ENCODE results near the gene GALNT13.

The GALNT13 gene

DNA sequence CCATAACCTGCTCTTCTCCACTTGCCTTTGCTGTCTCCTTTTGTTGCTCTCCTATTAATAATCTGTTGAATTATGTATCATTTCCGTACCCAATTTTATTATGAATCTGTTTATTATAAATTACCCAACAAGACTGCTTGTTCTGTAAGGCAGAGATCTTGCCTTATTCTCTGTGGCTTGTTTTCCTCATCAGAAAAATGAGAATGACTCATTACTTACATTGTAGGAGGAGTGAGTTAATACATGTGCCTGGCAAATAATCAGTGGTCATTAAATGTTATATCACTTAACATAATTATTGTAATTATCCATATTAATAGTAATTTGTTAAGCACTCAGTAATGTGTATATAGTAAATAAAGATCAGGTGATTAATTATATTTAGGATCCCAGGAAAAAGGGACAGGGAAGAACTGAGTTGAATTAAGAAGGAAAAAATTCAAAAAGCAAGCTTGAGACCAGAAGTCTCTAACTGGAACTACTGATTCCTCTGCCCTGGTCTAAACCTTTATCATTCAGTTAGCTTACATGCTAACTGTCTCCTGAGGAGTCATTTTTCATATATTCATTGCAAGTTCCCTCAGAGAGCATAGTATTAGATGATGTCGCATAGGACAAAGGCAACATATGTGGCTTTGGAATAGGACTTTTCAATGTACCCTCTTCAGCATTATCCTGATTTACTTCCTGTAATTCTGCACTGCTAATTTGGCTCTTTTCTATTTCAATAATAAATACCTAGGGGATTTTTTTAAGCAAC lies 335.7 kb downstream of the GALNT13 start:
- no peak for DNase-seq (ENCODE audit: low read depth in 2 of 2, low spot score in 1 of 2)

DNA sequence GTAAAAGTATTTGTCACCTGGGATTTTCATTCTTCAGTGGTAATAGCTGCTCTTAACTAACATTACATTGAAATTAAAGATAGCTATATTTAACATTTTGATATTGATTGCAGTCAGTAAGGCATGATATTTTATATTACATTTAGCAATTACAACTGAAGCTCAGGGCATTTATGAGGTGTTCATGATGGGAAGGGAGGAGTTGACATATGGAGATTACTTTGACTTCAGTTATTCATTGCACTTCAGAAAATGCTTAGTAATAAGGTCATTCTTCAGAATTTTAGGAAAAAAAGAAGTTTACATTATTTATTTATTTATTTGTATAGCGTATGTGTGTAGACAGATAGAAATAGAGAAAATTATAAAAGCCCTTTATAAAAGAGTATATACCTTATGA lies 352.0 kb downstream of the GALNT13 start:
- no peak for DNase-seq (ENCODE audit: low read depth in 2 of 2, low spot score in 1 of 2)

DNA sequence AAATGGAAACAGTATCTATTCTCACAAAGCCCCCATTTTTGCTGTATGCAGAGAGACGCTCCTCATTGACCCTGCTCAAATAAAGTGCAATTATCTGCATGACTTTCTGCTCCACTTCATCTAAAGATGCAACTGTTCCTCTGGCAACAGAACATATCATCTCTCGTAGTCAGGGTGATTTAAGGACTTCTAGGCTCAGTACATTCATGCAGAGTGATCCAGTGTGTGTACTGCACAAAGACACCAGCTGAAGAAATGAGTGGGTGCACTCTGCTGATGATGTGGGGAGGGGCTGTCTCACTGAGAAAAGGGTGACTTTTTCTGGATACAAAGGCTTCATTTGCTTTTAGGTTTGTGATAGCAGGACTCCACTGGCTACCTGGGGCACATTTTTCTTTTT lies 355.2 kb downstream of the GALNT13 start:
- no peak for DNase-seq (ENCODE audit: low read depth in 2 of 2, low spot score in 1 of 2)

DNA sequence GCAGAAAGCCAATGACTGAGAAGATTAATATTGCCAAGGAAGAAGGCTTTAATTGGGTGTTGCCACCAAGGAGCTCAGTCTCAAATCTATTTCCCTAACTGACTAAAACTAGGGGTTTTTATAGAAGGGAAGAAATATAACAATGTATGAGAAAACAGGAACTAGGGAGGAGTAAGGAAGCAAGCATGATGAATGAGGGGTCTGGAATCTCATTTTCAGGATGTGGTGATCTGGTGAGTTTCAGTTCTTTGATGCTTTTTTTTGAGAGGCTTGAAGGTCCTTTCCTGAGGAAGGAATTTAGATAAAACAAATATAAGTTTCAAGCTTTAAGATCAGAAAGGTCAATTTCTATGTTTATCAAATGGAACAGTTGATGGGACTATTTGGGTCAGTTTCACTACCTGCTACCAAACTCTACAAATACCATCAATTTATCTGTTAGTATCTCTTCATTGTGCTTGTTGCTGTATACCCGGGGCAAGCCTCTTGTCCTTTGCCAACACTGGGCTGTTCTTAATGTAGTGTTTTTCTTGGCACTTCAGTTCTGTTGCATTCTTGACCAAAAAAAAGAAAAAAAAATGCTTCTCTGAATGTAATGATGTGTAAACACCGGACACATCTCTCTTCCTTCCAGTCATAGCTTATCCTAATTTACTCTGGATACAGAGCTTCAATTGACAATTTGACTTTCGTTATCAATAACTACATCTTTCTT lies 357.0 kb downstream of the GALNT13 start:
- no peak for DNase-seq (ENCODE audit: low read depth in 2 of 2, low spot score in 1 of 2)

DNA sequence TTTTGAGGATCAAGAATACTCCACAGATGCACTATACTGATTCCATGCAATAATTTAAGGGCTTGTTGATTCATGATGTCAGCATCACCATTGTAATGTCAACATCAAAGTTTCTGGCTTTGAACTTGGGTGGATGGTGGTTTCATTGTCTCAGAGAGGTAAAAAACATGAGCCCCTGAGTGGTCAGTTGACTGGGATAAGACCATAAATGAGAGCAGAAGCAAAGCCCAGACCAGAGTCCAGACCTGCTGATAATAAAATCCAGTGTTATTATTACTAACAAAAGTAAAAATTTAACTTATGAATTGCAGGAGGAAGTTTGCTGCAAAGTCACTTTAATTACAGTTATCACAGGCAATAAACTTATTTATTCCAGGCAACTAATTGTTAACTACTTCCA lies 358.2 kb downstream of the GALNT13 start:
- DNase-seq (ENCODE audit: low read depth in 2 of 2, low spot score in 1 of 2), result no peak

DNA sequence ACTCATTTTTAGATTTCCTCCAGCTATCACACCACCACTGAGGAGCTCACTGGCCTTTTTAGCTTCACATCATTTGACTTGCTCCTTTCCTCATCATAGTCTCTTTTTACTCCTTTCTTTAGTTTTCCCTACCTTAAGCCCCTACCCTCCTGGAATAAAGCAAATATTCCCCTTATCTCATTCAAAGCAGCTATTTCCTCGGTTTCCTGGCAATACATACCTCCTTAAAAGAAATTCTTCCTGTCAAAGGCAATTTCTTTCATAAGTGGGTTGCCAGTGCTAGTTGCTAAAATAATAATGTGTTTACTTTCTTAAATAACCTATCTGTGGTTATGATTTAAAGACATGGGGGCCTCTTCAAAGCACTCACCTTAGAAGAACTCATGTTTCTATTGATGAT lies 359.3 kb downstream of the GALNT13 start:
- no peak for DNase-seq (ENCODE audit: low read depth in 2 of 2, low spot score in 1 of 2)

DNA sequence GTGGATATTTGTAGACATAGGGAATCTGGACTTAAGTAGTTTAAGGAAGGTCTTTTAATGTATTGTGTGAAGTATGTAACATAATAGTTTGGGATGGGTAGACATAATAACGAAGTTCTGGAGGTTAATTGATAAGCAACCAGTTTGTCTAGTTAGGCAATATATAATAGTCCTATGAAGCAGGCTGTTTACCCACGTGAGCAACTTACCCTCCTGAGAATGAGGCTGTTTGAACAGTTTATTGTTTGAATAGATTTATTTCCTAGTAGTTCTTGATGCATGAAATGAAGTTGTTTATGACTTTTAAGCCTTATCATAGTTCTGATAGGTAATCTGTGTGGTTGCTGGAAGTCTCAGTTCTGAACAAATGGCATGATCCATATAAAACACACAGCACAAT lies 361.5 kb downstream of the GALNT13 start:
- no peak for DNase-seq (ENCODE audit: low read depth in 2 of 2, low spot score in 1 of 2)

DNA sequence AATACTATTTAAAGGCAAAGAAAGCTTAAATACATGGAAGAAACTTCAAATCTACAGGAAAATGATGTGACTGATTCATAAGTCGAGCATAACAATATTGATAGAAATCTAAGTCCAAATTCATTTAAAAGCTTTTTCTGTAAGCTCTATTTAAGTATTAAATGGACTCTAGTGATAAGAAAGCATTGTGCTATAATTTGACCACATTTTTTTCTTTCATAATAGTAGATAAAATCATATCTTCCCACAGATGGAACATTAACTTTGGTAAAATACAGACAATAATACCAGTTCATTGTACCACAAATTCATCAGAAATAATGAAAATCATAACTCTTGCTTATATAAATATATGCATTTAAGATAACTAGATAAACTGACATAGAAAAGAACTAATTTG lies 366.5 kb downstream of the GALNT13 start:
- DNase-seq (ENCODE audit: low read depth in 2 of 2, low spot score in 1 of 2), result no peak

DNA sequence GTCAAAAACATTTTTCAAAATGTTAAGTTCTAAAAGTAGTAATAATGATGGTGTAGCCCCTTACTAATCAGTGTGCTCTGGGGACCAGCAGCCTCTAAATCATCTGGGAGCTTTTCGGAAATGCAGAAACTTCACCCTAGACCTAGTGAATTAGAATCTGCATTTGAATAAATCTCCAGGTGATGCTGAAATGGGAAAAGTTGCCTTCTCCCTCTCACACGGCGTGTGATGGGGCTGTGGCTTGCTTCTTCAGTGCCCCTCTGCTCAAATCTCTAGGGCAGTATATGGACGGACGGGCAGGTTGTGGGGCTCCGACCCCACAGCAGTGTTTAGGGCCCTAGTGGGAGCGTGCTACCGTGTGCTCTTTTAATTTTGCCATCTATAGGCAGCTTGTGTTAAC lies 368.6 kb downstream of the GALNT13 start:
- no peak for DNase-seq (ENCODE audit: low read depth in 2 of 2, low spot score in 1 of 2)

DNA sequence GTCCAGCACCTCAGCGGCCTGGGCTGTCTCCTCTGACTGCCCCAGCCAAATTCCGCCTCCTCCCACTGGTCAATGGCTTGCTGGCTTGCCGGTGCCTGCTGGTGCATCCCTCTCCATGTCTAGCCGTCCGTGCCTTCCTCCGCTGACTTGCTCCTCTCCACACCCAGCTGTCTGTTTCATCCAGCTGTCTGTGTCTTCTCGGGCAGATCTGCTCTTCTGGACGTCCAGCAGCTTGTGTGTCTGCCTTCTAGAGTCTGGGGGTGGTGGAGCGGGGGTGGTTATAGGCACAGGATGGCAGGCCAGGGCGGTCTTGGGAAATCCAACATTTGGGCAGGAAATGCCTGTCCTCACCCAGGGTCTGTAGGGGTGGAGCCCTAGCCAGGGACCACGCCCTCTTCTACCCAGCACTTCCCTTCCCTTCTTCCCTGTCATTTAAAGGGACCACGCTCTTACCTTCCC lies 369.2 kb downstream of the GALNT13 start:
- no peak for DNase-seq (ENCODE audit: low read depth in 2 of 2, low spot score in 1 of 2)

DNA sequence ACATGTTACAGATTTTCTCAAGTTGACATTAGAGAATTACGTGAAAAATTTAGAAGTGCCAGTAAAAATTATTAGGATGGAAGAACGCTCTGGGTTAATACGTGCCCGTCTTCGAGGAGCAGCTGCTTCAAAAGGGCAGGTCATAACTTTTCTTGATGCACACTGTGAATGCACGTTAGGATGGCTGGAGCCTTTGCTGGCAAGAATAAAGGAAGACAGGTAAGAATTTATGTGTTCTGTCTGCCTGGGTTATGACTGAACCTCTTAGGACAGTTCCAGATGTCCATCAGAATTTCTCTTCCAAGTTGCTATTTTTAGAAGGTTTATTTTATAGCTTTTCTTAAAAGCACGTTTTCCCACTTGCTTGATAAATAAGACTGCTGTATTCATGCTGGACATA lies 371.0 kb downstream of the GALNT13 start:
- DNase-seq (ENCODE audit: low read depth in 2 of 2, low spot score in 1 of 2), result no peak

DNA sequence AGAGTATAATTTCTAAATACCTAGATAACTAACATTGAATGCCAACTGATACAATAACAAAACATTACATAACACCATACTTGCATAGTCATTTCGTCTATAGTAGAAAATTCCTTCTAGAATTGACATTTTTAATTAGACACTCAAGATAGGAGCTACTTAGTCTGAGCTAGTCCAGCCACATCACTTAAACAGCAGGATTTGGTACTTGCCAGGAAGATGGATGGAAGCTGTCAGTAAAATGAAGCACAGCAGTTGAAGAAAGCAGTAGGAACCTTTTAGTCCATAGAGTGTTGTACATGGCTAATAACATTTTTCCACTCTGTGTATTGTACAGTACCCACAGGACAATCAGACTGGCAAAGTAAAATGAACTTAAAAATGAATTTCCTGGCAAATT lies 372.0 kb downstream of the GALNT13 start:
- DNase-seq (ENCODE audit: low read depth in 2 of 2, low spot score in 1 of 2), result no peak

DNA sequence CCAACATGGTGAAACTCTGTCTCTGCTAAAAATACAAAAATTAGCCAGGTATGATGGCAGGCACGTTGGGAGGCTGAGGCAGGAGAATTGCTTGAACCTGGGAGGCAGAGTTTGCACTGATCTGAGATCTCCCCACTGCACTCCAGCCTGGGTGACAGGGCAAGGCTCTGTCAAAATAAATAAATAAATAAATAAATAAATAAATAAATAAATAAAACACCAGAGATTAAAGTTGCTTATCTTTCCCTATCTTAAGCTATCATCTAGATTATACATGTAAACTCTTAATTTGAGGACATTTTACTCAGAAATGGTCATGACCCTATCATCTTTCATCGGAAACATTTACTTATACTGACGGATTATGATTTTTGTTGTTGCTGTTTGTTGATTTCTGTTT lies 373.2 kb downstream of the GALNT13 start:
- DNase-seq (ENCODE audit: low read depth in 2 of 2, low spot score in 1 of 2), result no peak

DNA sequence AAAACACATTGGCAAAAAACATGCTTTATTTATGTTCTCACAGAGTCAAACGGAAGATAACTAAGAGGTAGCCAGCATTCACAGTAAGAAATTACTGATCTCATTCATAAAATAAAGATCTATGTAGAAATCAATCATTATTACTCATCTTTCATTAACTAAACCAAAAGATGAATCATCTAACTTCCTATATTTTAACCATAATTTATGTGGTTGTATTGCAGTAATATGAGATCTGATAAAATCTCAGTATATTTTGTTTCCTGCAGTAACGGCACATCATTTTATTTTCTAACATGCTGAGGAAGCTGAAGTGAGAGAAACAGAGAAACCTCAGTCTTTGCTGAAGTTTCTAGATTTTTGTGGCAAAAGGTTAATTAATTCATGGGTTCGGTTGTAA lies 375.8 kb downstream of the GALNT13 start:
- no peak for DNase-seq (ENCODE audit: low read depth in 2 of 2, low spot score in 1 of 2)

DNA sequence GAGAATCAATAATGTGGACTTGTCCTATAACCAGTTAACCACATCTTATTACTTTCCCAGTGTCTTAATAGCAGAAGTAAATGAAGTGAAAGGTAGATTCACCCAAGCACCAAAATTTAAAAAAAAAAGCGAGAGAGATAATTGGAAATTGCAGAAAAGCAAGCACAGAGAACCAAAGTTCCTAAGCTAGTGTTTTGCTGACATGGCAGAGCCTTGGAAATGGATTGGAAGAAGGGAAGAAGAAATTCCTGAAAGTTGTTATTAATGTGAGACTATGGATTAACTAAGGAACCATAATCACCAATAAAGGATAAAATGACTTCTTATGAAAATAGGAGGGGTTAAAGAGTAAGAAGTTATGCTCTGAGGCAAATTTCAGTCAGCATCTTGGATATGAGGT lies 384.4 kb downstream of the GALNT13 start:
- DNase-seq (ENCODE audit: low read depth in 2 of 2, low spot score in 1 of 2), result no peak

DNA sequence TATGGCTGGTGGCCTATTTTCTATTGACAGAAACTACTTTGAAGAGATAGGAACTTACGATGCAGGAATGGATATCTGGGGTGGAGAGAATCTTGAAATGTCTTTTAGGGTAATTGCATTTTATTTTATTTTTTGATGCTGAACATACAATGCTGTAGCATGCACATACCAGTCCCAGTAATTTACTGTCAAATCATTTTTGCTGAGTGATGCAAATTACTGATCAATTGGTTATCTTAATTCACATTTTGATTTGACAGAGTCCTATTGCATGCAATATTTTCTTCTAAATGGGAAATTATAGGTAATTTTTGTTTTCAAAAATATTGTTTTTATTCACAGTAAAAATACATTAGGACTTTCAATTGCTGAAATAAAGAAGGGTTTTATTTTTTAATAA lies 387.3 kb downstream of the GALNT13 start:
- DNase-seq (ENCODE audit: low read depth in 2 of 2, low spot score in 1 of 2), result no peak

DNA sequence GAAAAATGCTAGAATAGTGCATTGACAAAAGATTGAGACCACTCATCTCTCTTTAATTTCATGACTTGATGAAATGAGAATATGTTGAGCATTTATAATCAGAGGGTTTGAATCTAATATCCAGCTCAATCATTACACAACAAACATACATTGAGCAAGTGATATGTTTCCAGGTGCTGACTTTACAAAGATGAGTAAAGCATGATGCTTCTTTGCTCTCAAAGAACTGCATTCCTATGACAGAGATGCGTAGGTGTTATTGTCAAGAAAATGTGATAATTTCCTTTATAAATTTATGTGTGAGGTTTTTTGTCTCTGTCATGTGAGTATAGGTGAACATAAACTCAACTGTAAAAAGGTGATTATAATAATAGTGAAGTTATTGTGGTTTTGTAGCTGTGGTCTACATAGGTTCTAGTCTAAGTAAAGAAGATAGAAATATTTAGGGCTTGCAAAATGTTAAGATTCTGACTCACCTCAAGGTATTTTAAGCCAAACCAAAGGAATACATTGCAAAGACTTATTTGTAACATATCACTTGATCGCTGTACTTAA lies 389.8 kb downstream of the GALNT13 start:
- no peak for DNase-seq (ENCODE audit: low read depth in 2 of 2, low spot score in 1 of 2)

DNA sequence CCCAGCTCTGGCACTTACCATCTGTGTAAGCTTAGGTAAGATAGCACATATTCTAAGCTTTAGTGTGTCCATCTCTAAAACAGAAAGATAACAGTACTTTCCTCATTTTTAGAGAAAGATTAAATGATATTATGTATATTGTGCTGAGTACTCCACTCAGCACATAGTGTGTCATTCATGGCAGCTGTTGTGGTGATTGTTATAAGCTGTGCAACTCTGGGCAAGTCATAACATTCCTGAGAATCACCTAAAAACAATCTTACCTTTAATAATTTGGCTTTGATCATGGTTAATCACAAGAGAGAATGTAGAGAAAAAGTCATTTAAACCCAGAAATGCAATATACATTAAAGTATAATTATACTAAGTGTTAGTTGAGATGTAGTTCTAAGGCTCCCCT lies 391.5 kb downstream of the GALNT13 start:
- no peak for DNase-seq (ENCODE audit: low read depth in 2 of 2, low spot score in 1 of 2)

DNA sequence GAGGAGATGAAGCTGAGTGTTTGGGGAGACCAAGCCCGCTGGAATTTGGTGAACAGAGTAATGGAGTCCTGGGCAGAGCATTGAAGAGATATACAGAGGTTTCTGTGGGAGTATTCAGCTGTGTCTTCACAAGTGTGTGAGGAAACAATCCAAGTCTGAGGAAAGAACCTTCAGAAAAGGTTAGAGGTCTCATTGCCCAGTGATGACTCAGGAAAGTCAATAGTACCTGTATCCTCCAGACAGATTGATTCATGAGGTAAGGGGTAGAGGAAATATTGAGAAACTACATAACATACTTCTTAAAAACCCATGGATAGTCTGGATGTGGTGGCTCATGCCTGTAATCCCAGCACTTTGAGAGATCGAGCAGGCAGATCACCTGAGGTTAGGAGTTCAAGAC lies 392.3 kb downstream of the GALNT13 start:
- no peak for DNase-seq (ENCODE audit: low read depth in 2 of 2, low spot score in 1 of 2)

DNA sequence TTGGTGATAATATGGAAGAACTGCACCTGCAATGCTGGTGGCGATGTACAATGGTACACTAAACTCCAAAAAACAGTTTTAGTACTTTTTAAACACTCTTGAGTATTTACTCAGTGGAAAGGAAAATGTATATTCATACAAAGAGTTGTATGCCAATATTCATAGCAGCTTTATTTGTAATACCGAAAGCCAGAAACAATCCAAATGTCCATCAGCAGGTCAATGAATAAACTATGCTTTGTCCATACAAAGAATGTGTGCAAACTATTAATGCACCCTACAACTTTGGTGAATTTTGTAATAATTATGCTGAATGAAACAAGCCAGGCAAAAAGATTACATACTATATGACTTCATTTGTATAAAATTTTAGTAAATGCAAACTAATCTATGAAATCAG lies 396.3 kb downstream of the GALNT13 start:
- no peak for DNase-seq (ENCODE audit: low read depth in 2 of 2, low spot score in 1 of 2)

DNA sequence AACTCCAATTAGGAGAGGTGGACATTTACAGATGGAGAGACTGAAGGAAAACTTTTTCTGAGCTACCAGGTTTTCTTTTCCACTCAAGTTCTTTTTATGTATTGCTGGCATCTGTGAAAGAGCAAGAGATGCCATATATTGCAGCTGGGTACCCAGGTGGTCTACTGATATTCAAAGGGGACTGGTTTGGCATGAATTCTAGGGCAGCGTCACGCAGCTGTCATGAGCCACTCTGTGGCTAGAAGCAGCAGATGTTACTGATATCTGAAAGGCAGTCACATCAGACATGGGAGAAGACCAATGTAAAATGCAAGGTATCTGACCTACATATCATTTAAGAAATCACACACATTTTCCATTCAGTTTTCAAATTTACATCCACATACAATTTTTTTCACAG lies 408.8 kb downstream of the GALNT13 start:
- DNase-seq (ENCODE audit: low read depth in 2 of 2, low spot score in 1 of 2), result no peak

DNA sequence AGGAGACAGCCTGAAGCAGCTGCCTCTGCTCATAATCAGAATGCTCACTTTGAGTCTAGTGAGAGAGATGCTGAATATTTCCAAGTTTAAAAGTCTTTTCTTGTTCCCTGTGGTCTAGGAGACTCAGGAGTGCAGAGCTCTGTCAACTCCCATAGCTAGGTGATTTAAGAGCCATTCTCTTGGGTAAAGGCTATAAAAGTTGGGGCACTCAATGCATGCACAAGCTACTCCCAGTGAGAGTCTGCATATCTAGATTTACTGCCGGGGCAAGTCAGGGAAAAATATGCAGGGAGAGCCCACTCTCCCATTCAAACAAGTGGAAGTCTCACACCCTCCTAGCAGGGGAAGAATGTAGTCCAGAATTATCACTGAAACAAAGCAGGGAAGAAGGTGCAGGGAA lies 418.1 kb downstream of the GALNT13 start:
- no peak for DNase-seq (ENCODE audit: low read depth in 2 of 2, low spot score in 1 of 2)

DNA sequence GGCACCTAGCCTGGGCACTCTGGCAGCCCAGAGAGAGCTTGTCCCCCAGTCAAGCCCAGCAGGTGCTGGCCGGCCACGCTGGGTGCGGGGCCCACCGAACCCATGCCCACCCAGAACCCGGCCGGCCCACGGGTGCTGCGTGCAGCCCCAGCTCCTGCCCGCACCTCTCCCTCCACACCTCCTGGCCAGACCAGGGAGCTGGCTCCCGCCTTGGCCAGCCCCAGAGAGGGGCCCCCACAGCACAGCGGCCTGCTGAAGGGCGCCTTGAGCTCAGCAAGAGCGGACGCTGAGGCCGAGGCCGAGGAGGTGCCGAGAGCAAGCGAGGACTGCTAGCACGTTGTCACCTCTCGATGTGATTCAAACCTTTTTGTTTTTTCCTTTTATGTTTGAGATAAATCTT lies 419.8 kb downstream of the GALNT13 start:
- DNase-seq (ENCODE audit: low read depth in 2 of 2, low spot score in 1 of 2), result no peak
